HG03469 (cell line): ENCODE measurements around the gene PGA5.

Experiments
- ATAC-seq: cut with Tn5 transposase; IDR thresholded peaks from one replicate; pipeline ENCODE4 v1.9.1; 2021; ENCODE audit warnings: mild to moderate bottlenecking, moderate library complexity, moderate number of reproducible peaks; ENCODE audit not compliant: unreplicated experiment

PGA5 gene

DNA sequence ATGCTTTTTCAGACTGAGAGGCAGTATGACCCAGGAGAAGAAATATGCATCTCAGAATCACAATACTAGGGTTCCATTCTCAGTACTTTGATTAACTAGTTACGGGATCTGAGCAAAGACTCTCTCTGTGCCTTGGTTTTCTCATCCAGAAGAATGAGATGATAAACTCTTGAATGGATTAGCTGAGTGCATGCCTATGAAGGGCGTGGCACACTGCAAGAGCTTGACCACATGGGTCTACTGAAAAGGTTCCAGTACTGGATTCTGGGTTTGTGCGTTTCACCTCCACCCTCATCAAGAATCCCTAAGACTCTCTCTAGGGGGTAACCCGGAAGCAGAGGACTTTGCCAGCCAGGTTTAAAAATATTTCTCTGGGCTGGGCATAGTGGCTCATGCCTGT lies 25.6 kb downstream of the PGA5 start:
- ATAC-seq = no peak

DNA sequence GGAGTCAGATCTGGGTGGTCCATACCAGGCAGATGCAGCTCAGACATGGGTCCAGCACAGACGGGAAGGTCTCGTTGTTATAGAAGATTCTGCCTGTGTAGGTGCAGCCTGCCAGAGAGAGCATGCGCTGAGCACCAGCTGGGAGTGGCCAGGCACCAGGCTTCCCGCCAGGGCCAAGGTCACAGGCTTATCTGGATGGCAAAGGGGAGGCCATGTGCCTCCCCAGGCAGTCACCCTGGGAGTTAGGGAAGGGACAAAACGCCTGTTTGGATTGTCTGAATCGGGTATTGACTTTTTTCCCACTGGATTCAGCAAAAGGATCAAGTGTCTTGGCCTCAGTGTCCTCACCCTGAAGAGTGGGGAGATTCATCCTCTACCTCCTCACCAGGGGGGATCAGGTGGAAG lies 26.5 kb downstream of the PGA5 start:
- no peak for ATAC-seq

DNA sequence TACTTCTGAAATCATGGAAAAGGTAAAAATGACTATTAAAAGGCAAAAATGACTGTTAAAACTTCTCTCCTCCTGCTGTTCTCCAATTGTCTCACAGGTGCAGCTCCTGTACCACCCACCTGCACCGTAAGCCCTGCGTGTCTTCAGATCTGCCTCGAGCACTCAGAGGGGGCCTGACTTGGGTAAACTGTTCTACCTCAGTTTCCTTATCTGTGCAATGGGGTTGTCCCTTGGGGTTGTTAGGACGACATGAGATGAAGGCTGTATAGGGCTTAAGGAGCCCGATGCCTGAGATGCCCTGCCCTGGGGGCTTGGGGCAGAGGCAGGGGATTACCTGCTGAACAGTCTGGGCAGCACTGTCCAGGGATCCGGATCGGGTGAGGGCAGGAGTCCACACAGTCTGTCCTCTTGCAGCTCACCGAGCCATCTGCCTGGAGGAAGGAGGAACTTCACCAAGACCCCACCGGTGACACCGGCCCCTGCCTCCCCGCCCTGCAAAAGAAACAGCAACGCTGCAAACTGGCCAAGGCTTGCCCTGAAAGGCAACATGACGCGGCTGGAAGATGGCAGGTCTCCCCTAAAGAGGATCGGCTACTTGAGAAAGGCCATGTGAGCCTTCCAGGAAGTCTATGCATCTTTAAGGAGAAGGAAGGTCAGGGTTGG lies 27.7 kb downstream of the PGA5 start:
- ATAC-seq = no peak

DNA sequence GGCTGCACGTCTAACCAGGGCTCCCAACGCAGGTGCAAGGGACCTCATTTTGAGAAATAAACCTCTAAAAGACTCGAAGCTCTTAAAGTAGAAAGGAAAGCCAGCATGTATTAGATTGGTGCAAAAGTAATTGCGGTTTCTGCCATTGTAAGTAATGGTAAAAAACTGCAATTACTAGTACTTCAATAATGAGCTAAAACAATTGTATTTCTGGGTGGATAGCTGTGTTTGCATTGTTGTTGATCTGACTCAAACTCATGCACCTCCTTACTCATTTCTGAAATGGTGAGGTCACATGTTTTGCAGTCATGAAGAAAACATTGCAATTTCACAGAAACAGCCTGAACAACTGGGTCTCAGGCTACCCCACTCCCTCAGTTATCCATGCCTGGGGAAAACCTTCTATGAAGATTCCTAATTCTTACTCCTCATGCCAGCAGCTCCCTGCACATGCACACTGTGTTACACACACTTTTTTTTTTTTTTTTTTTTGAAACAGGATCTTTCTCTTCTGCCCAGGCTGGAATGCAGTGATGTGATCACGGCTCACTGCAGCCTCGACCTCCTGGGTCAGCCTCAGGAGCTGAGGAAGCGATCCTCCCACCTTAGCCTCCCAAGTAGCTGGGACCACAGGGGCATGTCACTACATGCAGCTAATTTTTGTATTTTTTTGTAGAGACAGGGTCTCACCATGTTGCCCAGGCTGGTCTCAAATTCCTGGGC lies 29.5 kb downstream of the PGA5 start:
- no peak for ATAC-seq

DNA sequence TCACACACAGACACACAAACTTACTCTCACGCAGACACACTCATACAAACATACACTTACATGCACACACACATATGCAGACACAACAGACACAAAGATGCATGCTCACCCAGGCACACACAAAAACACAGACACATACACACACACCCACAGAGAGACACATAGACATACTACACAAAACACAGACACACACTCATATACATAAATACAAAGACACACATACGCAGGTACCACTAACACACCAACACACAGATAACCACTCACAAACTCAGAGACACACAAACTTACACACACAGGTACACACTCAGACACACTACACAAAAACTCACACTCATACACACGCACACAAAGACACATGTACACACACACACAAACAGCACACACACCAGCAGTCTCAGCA lies 31.8 kb downstream of the PGA5 start:
- no peak for ATAC-seq

DNA sequence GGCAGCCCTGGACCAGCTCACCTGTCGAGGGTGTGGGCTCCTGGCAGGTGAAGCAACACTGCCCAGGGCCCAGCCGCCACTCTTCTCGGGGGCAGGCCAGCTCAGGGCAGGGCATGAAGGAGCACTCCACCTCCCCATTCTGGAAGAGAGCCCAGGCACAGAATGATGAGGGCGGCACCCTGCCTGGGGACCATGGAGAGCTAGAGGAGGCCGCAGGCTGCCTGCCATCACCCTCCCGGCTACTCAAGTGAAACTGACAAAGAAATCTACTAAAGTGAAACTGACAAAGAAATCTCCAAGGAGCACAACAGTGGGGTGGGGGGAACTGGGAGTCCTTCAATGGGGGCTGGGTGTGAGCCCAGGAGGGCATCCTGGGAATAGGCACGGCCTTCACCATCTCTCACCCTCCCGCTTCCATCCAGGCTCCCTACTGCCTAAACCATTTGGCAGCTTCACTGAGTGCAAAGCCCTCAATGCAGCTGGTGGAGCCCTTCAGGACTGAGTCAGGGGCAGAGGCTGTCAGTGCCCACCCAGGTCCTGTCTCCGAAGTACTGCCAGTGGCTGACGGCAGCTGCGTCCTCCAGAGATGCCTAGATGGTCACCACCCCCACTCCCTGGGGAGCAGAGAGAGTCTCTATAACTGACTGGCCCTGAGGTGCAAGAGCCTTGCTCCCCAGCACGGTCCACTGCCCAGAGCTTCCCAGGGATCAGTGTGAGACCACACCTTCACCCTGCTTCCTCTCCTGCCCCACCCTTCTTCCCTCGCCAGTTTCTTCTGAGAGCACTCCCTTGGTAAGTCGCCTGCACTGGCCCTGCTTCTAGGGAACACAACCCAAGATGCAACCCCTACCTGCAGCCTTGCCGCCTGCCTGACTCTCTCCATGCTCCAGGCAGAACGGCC lies 32.5 kb downstream of the PGA5 start:
- ATAC-seq = no peak

DNA sequence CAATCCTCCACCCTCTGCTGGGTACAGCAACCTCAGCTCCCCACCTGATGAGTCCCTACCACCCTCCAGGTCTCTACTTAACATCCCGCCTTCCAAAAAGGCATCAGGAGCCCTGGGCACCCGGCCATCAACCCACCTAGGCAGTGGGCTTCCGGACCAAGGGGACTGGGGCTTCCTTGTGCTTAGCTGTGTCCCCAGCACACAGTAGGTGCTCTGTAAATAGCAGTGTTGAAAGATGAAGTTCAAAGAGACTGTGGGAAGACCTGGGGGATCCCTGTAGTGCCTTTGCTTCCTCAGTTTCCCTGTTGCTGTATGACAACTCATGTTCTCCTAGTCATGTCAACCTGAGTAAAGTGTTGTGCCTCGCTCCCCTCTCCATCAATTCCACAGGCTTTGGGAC lies 33.1 kb downstream of the PGA5 start:
- no peak for ATAC-seq

DNA sequence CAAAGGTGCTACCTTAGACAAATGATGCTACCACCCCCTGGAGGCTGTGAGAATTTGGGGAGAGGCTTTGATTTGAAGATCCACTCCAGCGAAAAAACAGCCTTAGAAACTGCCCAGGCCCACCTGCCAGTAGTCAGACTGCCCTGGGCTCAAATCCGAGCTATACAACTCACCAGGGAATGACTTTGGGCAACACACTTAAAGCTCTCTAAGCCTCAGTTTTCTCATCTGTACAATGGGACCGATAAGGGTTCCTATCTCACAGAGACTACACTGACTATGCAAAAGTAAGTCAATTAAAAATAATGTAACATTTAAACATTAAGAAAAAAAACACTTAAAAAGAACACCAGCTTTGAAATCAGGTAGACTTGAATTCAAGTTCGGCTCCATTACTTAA lies 34.2 kb downstream of the PGA5 start:
- ATAC-seq = no peak

DNA sequence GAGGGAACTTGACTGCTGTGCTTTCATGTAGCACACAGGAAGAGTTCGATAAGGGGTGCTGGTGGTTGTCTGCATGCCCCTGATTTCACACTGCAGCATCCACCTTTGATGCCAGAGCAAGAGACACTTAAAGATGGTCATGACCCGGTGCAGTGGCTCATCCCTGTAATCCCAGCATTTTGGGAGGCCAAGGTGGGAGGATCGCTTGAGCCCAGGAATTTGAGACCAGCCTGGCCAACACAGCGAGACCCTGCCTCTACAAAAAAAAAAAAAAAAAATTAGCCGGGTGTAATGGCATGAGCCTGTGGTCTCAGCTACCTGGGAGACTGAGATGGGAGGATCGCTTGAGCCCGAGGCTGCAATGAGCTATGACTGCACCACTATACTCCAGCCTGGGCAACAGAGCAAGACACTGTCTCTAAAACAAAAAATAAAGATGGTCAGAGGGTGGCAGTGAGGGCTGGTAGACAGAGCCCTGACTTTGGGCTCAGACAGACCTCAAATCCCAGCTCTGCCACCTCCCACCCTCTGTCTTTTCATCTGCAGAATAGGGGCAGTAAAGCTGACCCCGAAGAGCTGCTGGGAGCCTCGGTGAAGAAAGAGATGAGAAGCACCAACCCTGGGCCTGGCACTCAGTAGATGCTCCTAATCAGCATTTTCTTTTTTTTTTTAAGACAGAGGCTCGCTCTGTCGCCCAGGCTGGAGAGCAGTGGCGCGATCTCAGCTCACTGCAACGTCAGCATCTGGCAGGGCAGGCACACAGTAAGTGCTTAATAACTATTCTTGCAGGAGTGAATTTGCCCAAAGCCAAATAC lies 36.4 kb downstream of the PGA5 start:
- no peak for ATAC-seq

DNA sequence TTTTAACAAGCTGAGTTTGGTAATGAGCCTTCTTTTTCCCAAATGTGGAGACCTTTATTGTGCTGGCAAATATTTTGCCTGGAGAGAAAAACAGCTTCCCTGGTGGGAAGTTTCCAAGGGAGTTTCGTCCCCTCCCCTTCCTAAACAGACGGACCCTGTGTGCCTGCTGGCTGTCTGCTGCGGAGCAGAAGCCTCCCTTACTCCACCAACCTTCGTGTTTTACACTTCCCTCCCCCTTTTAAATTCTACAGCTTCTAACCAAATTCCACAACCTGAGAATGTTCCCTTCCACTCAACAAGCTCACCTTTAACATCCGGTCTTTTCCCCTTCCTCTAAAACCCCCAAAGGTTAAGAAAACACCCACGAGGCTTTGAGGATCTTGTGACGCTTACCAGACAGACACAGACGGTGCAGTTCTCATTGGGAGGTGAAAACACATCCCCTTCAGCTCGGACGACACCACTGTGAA lies 37.1 kb downstream of the PGA5 start:
- ATAC-seq = no peak

DNA sequence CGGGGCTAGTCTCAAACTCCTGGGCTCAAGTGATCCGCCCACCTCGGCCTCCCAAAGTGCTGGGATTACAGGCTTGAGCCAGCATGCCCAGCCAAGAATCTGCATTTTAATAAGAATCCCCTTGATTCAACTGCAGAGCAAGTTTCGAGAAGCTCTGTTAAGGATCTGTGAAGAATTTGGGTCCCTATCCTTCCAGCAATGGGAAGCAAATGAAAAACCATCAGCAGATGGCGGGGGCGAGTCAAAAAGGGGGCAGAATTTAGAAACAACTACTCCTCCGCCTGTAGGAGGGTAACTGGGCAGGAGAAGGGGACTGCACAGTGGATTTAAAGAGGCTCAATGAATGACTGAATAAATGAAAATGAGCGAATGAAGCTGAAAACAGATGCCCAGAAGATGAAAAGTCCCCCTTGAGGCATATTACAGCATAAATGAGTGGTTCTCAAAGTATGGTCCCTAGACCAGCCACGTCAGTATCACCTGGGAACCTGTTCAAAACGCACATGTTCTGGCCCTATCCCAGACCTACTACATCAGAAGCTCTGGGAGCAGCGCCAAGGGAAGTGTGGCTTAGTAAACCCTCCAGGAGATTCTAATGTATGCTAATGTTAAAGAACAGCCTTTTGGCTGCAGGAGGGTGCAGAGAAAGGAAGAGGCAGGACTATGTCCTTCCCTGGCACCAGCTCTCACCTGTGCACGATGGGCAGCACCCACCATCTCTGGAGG lies 39.1 kb downstream of the PGA5 start:
- no peak for ATAC-seq

DNA sequence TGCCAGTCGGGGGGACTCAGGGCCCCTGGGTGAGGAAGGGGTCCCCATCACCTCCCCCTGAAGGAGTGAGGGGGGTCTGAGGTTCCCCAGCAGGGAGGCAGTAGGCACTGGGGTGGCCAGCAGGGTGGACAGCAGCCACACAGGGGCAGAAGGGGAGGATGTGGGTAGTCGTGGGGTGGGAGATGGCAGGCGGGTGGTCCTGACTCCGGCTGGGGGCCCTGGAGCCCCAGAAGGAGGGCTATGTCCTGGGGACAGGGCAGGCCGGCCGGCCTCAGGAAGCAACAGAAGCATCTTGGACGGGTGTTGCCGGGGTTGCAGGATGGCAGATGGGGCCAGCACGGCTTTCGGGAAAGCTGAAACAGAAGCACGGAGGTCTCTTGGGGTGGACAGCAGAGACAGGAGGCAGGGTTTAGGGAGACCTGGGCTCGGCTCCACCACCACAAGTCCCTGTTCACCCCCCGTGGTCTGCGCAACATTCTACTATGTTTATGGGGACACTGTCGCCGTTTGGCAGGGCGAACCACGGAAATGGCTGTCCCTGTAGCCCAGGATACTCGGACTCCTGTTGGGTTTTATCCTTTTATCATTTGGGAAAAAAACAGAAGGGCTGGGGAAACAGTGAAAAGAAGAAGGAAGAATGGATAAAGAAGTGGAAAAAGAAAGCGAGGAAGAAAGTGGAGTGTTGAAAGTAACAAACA lies 40.1 kb downstream of the PGA5 start:
- ATAC-seq = no peak

DNA sequence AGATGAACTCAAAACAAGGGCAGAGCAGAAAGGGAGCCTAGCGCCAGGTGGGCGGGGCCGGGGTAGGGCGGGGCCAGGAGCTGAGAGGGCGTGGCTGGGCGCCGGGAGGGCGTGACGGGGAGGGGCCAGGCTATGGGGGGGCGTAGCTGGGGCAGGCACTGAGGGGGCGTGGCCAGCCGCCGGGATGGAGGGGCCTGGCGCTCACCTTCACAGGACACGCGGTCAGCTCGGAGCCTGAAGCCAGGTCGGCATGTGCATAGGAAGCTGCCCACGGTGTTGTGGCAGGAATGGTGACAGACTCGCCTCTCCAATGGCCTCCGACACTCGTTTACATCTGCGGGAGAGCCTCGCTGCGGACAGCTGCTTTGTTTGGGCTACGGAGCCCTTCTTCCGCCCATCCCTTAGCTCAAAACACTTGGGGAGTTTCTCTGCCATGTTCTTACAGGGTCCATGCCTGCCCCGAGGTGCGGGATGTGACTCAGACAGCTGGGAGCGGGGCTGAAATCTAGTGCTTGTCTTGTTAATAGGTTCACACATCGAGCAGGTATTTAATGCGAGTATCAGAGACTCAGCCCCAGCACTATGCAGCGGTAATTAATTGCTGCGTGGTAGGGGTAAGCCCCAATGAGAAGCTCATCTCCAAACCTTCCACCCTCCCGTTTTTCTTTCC lies 40.7 kb downstream of the PGA5 start:
- ATAC-seq = no peak

DNA sequence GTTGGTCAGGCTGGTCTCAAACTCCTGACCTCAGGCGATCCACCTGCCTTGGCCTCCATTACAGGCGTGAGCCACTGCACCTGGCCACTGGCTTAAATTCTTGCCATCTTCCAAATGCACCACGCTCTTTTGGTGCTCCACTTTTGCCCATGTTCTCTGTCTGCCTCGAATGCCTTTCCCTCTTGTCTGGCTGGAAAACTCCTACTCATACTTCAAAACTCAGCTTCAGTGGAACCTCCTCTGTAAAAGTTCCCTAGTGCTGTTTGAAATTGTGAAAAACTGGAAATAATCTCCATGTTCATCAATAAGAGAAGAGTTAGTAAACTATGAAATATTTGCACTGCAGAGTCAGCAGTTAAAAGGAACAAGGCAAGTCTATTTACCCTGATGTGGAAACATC lies 42.6 kb downstream of the PGA5 start:
- no peak for ATAC-seq

DNA sequence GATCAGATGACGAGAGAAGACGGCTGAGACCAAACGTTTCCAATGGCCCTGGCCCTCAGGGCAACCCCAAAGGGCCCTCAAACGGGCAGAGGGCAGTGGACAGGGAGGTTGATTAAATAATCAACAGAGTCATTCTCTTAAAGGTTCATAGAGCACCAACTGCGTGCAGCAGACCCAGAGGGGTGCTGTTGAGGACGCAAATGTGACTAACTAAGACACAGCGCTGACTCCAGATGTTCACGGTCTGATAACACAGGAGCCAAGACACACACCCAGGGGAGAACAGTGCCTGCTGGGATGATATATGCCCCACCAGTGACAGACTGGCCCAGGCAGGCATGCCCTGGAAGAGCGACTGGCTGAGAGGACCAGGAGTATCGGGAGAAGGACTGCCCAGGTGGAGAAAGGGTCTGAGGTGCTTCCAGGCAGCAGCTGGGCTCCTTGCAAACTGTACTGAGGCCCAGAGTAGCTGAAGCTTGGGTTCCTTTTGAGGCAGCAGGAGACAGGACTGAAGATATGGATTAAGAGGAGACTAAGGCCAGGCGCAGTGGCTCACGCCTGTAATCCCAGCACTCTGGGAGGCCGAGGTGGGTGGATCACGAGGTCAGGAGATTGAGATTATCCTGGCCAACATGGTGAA lies 46.5 kb downstream of the PGA5 start:
- no peak for ATAC-seq

DNA sequence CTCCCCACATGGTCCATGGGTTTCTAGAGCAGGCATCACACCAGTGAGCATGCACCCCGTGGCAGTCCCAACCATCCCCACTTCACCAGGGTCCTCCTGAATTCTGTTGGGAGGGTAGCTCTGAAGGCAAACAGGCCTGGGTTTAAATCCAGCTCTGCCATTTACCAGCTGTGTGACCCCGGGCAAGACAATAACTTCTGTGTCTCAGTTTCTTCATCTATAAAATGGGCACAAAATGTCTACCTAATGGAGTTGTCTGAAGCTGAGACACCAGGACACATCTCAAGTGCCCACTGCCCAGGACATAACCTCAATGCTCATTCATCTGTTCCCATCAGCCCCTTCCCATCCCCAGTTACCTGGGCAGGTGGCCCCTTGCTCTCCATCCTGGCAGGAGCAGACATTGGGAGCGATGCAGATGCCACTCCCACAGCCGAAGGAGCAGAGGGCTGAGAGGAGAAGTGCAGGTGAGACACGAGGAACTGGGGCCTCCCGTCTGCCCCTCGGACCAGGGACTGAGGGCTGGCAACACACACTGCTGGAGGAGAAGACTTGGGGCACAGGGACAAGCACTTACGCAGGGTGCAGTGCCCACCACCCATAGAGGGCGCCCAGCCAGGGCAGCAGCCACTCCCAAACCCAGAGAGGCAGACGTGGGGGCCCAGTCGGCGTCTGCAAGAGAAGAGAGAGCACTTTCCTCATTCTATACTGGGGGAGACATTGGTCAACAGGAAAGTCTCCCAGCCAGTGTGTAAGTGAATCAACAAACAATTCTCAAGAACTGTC lies 50.1 kb downstream of the PGA5 start:
- ATAC-seq = no peak

DNA sequence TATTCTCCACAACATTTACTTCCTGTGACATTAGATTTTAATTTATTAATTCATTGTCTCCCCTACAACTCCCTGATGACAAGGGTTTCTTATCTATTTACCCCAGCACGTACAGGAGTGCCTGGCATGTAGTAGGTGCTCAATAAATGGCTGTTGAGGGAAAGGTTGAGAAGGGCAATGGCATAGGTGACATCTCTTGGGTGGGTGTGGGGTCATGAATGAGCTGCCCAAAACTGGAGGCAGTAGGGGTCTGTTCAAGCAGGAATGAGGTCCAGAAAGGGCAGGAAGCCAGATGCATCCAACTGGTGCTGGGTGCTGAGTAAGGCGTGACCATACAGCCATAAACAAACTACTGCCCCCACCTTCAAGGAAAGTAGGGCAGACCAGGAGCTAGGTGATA lies 51.4 kb downstream of the PGA5 start:
- ATAC-seq = no peak
